ENCODE measurements around the gene CENPT. TPM values are rescaled to one million over a fixed set of nuclear protein-coding genes. Genes with fewer than 3 reads are reported as not detected.

CENPT gene
- polyA plus RNA-seq, 1 donor, result 51.7 TPM

Other genes starting within 250 kb of the CENPT start
- 1.2 TPM for gene CARMIL2, start 202.5 kb downstream of the CENPT start, polyA plus RNA-seq (ENCODE audit: insufficient read length)
- 23.9 TPM for gene ACD, start 187.4 kb downstream of the CENPT start, polyA plus RNA-seq (ENCODE audit: insufficient read length)
- 2.2 TPM for gene PARD6A, start 186.7 kb downstream of the CENPT start, polyA plus RNA-seq (ENCODE audit: insufficient read length)
- gene ENKD1, start 180.9 kb downstream of the CENPT start, polyA plus RNA-seq (ENCODE audit: insufficient read length), result 25.8 TPM
- 2.8 TPM for gene C16orf86, start 180.9 kb downstream of the CENPT start, polyA plus RNA-seq (ENCODE audit: insufficient read length)
- 19.7 TPM for gene GFOD2, start 128.4 kb downstream of the CENPT start, polyA plus RNA-seq (ENCODE audit: insufficient read length)
- 29.3 TPM for gene RANBP10, start 41.1 kb downstream of the CENPT start, polyA plus RNA-seq (ENCODE audit: insufficient read length)
- 7.8 TPM for gene TSNAXIP1, start 40.8 kb downstream of the CENPT start, polyA plus RNA-seq (ENCODE audit: insufficient read length)
- 26.1 TPM for gene THAP11, start 5.4 kb downstream of the CENPT start, polyA plus RNA-seq (ENCODE audit: insufficient read length)
- 128 TPM for gene NUTF2, start 760 bp downstream of the CENPT start, polyA plus RNA-seq (ENCODE audit: insufficient read length)
- 92.2 TPM for gene EDC4, start 25.4 kb upstream of the CENPT start, polyA plus RNA-seq (ENCODE audit: insufficient read length)
- not detected for gene NRN1L, start 37.2 kb upstream of the CENPT start, polyA plus RNA-seq (ENCODE audit: insufficient read length)
- gene PSKH1, start 45.6 kb upstream of the CENPT start, polyA plus RNA-seq (ENCODE audit: insufficient read length), result 33.7 TPM
- 8.0 TPM for gene CTRL, start 84.2 kb upstream of the CENPT start, polyA plus RNA-seq (ENCODE audit: insufficient read length)
- 17.3 TPM for gene PSMB10, start 89.2 kb upstream of the CENPT start, polyA plus RNA-seq (ENCODE audit: insufficient read length)
- 21.9 TPM for gene LCAT, start 96.4 kb upstream of the CENPT start, polyA plus RNA-seq (ENCODE audit: insufficient read length)
- gene SLC12A4, start 120.9 kb upstream of the CENPT start, polyA plus RNA-seq (ENCODE audit: insufficient read length), result 39.1 TPM
- 0.08 TPM for gene DPEP3, start 132.8 kb upstream of the CENPT start, polyA plus RNA-seq (ENCODE audit: insufficient read length)
- 1.2 TPM for gene DPEP2, start 151.8 kb upstream of the CENPT start, polyA plus RNA-seq (ENCODE audit: insufficient read length)
- not detected for gene DPEP2NB, start 168.2 kb upstream of the CENPT start, polyA plus RNA-seq (ENCODE audit: insufficient read length)
- 8.8 TPM for gene DDX28, start 175.5 kb upstream of the CENPT start, polyA plus RNA-seq (ENCODE audit: insufficient read length)
- gene DUS2, start 175.6 kb upstream of the CENPT start, polyA plus RNA-seq (ENCODE audit: insufficient read length), result 15.7 TPM
- 38.0 TPM for gene NFATC3, start 237.7 kb upstream of the CENPT start, polyA plus RNA-seq (ENCODE audit: insufficient read length)

All from left kidney (tissue), 1 donor.